Central memory CD8-positive, alpha-beta T cell (primary cell): ENCODE data around the gene MTRF1L.
"Not testable (repeated sequence)": the region's sequence is repeated elsewhere in the genome, so short reads cannot be mapped to it uniquely, and the experiment has no call there.

Experiments used
- ATAC-seq: fragments of 150-1000 bp; cut with Tn5 transposase; replicated peaks from 2 replicates; pipeline ENCODE4 v1.10.0; 2022; ENCODE audit warnings: mild to moderate bottlenecking, moderate FRiP score, moderate number of reproducible peaks; ENCODE audit not compliant: poor library complexity, severe bottlenecking; ENCODE audit errors: extremely low read depth
- DNase-seq, 2 donors: peaks; one replicate each; pipeline ENCODE4 v3.0.0; 2021; ENCODE audit warnings: low spot score in 2 of 2
- H3K27ac Mint-ChIP-seq: one replicate; pipeline ENCODE4 v1.8.0; 2022; ENCODE audit warnings: low read depth, mild to moderate bottlenecking, moderate library complexity, mixed read lengths
- H3K27me3 Mint-ChIP-seq: one replicate; pipeline ENCODE4 v1.8.0; 2022; ENCODE audit warnings: mixed read lengths
- H3K36me3 Mint-ChIP-seq: one replicate; pipeline ENCODE4 v1.8.0; 2022; ENCODE audit warnings: mild to moderate bottlenecking, moderate library complexity, mixed read lengths; ENCODE audit not compliant: insufficient read depth
- H3K4me1 Mint-ChIP-seq: one replicate; pipeline ENCODE4 v1.8.0; 2022; ENCODE audit warnings: mixed read lengths
- H3K4me3 Mint-ChIP-seq: one replicate; pipeline ENCODE4 v1.8.0; 2022; ENCODE audit warnings: mild to moderate bottlenecking, moderate library complexity, mixed read lengths
- H3K9me3 Mint-ChIP-seq: one replicate; pipeline ENCODE4 v1.8.0; 2022; ENCODE audit warnings: mixed read lengths

Gene MTRF1L

DNA sequence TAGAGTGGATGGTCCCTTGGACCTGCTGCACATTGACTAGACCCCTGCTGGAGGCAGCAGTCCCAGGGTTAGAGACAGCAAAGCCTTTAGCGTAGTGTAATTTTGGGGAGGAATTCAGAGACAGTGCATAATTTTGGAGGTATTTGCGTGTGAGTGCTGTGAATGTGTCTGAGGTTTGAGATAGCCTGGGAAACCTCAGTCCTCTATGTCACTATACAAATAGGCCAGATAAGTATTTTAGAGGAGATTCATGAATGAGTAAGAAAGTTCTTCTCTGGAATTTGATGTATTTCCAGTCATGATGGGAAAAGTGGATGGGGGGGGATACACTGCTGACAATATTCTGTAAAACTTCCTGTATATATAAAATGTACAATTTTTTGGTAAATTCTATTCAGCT, 25.8 kb upstream of the MTRF1L start:
- Mint-ChIP-seq H3K36me3 (no peaks in the 10 kb centered on the region), H3K9me3 (no peaks in the 10 kb centered on the region), H3K4me3 (no peak overlapping the region), H3K4me1 (peaks cover 3% of the 10 kb centered on the region), H3K27ac (no peak overlapping the region), H3K27me3 (peaks cover 67% of the 10 kb centered on the region)
- DNase-seq = no peak
- ATAC-seq = no peak

DNA sequence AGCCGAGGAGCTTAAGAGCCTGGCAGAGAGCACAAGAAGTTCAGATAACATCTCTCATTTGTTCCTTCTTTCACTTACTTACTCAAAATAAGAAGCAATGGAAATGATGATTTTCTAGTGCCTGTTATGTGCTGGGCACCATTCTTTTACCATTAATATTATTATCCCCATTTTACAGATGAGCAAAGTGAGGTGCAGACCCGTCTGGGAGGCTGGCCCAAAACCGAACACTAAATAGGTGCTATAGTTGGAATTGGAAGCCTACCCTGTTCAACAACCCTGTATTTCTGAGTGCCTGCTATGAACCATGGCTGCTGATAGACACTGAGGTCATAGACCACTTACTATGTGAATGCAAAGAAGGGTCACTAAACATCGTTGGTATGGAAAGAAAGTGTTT, 25.0 kb upstream of the MTRF1L start:
- no peaks in the 10 kb centered on the region for H3K9me3 Mint-ChIP-seq
- no peak overlapping the region for H3K27ac Mint-ChIP-seq
- no peaks in the 10 kb centered on the region for H3K36me3 Mint-ChIP-seq
- peaks cover 67% of the 10 kb centered on the region for H3K27me3 Mint-ChIP-seq
- no peak for DNase-seq
- peaks cover 3% of the 10 kb centered on the region for H3K4me1 Mint-ChIP-seq
- H3K4me3 Mint-ChIP-seq = no peak overlapping the region
- ATAC-seq = no peak

DNA sequence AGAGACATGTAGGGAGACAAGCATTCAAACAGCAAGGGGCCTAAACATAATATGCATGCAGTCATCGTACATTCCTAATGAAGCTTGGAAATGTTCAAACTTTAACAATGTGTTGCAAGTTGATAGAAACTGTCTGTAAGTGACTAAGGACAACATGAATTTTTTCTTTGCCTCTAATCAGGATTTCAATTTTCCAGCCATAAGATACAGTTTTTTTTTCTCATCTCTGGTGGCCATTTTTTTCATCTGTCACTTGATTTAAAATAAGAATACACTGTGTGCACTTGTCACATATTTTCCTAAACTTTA, 22.2 kb upstream of the MTRF1L start:
- Mint-ChIP-seq H3K9me3 (no peaks in the 10 kb centered on the region), H3K4me3 (no peak overlapping the region), H3K36me3 (no peaks in the 10 kb centered on the region), H3K4me1 (peaks cover 3% of the 10 kb centered on the region), H3K27ac (no peak overlapping the region), H3K27me3 (peaks cover 50% of the 10 kb centered on the region)
- DNase-seq (no peak), ATAC-seq (no peak)

DNA sequence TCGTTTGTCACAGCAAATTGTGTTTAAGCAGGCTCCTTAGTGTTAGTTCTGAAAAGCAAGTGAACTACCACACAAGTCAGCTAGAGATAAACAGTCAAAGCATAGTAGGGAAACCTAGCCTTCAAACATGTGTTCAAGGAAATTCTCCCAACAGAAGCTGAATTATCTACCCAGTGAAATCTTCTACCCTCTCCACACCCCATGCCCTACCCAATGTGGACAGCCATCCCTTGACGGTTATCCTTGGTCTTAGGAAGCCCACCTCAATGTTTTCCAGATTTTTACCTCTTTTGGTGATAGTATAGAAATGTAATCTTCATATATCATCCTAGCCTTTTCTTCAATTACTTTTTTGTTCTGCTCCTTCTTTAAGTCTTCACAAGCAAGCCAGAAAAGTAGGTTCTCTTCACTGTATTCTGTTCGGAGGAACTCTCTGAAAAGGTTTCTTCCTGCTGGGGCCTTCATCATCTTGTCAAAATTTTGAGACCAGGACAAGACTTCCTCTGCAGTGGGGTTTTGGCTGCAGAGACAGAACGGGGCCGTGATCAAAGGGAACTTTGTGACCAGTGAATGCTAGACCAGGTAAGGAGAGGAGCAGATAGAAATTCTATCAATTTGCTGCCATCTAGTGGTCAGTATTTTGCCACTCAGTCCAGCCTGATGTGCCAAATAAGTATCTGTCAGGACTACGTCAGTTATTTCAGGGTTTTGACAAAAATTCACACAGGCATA, 21.6 kb upstream of the MTRF1L start:
- Mint-ChIP-seq H3K9me3 (no peaks in the 10 kb centered on the region), H3K4me3 (no peak overlapping the region), H3K27me3 (peaks cover 48% of the 10 kb centered on the region), H3K27ac (no peak overlapping the region), H3K36me3 (no peaks in the 10 kb centered on the region), H3K4me1 (peaks cover 3% of the 10 kb centered on the region)
- DNase-seq = peak; percentile 14 to 15
- ATAC-seq = peak; percentile 79

DNA sequence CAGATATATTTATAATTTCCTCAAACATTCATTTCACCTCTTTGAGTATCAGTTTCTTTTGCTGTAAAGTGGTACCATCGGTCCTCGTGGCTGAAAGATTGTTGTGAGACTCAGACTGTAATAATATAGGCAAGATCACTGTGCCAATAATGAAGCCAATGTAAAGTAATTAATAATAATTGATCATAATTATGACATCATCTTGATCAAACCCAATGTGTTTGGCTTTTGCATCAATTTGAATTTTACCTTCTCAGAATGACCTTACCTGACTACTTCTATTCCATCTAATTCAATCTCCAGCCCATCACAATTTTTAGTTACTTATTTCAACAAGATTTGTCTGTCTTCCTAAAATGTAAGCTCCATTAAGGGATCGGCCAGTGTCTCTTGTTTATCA, 15.8 kb upstream of the MTRF1L start:
- ATAC-seq = no peak
- no peak overlapping the region for H3K4me3 Mint-ChIP-seq

DNA sequence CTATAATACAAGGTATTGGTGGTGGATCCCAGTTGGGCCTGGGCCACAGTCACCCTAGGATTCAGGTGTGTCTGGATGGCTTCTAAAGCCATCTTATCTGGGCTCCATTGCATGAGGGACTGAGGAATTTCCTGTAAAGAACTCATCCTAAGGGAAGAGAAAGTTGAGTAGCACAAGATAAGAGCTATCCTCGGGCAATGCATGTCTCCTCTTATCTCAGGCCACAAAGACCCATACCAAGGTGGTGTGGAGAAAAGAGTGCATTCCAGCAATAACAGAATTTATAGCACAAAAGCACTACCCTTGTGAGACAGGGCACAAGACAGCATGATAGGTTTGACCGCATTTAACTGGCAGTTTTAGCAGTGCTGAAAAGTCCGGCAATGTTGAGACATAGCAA, 14.3 kb upstream of the MTRF1L start:
- H3K9me3 Mint-ChIP-seq = no peaks in the 10 kb centered on the region
- no peak overlapping the region for H3K27ac Mint-ChIP-seq
- H3K4me3 Mint-ChIP-seq = no peak overlapping the region
- no peaks in the 10 kb centered on the region for H3K4me1 Mint-ChIP-seq
- no peak for ATAC-seq
- peaks cover 66% of the 10 kb centered on the region for H3K27me3 Mint-ChIP-seq
- no peaks in the 10 kb centered on the region for H3K36me3 Mint-ChIP-seq
- DNase-seq = no peak

More for the DNA sequence above, 15.8 kb upstream of the MTRF1L start:
- no peaks in the 10 kb centered on the region for H3K36me3 Mint-ChIP-seq
- no peak overlapping the region for H3K27ac Mint-ChIP-seq
- H3K4me1 Mint-ChIP-seq = no peaks in the 10 kb centered on the region
- H3K27me3 Mint-ChIP-seq = peaks cover 60% of the 10 kb centered on the region
- no peak for DNase-seq
- H3K9me3 Mint-ChIP-seq = no peaks in the 10 kb centered on the region

DNA sequence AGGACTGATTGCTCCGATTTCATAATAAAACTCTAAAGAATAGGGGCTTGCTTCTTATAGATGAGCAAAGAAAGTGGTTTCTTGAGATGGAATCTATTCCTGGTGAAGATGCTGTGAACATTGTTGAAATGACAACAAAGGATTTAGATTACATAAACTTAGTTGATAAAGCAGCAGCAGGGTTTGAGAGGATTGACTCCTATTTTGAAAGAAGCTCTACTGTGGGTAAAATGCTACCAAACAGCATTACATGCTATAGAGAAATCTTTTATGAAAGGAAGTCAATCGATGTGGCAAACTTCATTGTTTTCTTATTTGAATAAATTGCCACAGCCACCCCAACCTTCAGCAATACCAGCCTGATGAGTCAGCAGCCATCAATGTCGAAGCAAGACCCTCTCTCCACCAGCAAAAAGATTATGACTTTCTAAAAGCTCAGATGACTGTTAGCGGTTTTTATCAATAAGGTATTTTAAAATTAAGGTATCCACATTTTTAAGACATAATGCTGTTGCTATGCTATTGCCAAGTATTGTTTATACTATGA, 12.7 kb upstream of the MTRF1L start:
- H3K4me1 Mint-ChIP-seq = no peaks in the 10 kb centered on the region
- DNase-seq (no peak), ATAC-seq (no peak)
- no peaks in the 10 kb centered on the region for H3K9me3 Mint-ChIP-seq
- H3K36me3 Mint-ChIP-seq = no peaks in the 10 kb centered on the region
- no peak overlapping the region for H3K4me3 Mint-ChIP-seq
- peaks cover 58% of the 10 kb centered on the region for H3K27me3 Mint-ChIP-seq
- no peak overlapping the region for H3K27ac Mint-ChIP-seq

DNA sequence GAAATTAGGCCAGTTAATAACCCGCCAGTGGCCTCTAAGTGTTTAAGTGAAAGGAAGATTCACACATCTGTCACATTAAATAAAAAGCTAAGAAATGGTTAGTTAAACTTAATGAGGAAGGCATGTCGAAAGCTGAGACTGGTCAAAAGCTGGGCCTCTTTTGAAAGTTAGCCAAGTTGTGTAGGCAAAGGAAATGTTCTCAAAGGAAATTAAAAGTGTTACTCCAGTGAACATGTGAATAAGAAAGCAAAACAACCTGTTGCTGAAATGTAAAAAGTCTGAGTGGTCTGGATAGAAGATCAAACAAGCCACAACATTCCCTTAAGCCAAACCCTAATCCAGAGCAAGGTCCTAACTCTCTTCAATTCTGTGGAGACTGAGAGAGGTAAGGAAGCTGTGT, 10.9 kb upstream of the MTRF1L start:
- H3K9me3 Mint-ChIP-seq = no peaks in the 10 kb centered on the region
- H3K27me3 Mint-ChIP-seq = peaks cover 56% of the 10 kb centered on the region
- no peak for DNase-seq
- H3K4me1 Mint-ChIP-seq = no peaks in the 10 kb centered on the region
- H3K36me3 Mint-ChIP-seq = no peaks in the 10 kb centered on the region
- no peak overlapping the region for H3K4me3 Mint-ChIP-seq
- no peak overlapping the region for H3K27ac Mint-ChIP-seq
- no peak for ATAC-seq

DNA sequence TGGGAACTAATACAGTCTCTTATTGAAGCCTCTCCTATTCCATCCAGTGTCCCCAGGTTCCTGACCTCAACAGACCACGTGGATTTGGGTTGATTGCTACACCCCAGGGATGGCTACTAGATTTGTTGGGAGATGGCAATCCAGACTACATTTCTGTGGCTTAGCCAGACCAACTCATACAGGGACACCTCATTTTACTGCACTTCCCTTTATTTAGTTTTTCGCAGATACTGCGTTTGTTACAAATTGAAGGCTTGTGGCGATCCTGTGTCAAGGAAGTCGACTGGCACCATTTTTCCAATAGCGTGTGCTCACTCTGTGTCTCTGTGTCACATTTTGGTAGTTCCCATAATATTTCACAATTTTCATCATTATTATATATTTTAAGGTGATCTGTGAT, 10.3 kb upstream of the MTRF1L start:
- Mint-ChIP-seq H3K4me3 (no peak overlapping the region), H3K27ac (no peak overlapping the region), H3K36me3 (no peaks in the 10 kb centered on the region), H3K9me3 (no peaks in the 10 kb centered on the region), H3K27me3 (peaks cover 51% of the 10 kb centered on the region), H3K4me1 (no peaks in the 10 kb centered on the region)
- ATAC-seq (no peak), DNase-seq (no peak)

DNA sequence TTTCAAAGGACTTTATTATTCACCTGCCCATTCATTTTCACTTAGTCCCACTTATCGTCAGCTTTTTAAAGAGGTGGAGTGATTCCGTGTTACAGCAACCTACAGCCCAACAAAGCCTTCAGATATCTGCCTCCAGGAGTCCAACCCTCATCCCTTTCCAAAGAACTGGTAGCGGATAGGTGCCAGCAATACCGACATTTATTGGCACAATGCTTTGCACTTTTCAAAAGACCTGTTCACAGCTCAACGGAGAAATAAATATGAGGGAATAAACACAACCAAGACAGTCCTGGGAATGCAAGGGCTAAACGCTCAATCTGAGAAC, 819 bp upstream of the MTRF1L start:
- Mint-ChIP-seq H3K27me3 (no peaks in the 10 kb centered on the region), H3K36me3 (peaks cover 7% of the 10 kb centered on the region), H3K4me1 (peaks cover 46% of the 10 kb centered on the region), H3K9me3 (no peaks in the 10 kb centered on the region), H3K4me3 (peak overlapping the region; percentile 98), H3K27ac (peak overlapping the region; percentile 96)
- DNase-seq (no peak), ATAC-seq (peak; percentile 10)

DNA sequence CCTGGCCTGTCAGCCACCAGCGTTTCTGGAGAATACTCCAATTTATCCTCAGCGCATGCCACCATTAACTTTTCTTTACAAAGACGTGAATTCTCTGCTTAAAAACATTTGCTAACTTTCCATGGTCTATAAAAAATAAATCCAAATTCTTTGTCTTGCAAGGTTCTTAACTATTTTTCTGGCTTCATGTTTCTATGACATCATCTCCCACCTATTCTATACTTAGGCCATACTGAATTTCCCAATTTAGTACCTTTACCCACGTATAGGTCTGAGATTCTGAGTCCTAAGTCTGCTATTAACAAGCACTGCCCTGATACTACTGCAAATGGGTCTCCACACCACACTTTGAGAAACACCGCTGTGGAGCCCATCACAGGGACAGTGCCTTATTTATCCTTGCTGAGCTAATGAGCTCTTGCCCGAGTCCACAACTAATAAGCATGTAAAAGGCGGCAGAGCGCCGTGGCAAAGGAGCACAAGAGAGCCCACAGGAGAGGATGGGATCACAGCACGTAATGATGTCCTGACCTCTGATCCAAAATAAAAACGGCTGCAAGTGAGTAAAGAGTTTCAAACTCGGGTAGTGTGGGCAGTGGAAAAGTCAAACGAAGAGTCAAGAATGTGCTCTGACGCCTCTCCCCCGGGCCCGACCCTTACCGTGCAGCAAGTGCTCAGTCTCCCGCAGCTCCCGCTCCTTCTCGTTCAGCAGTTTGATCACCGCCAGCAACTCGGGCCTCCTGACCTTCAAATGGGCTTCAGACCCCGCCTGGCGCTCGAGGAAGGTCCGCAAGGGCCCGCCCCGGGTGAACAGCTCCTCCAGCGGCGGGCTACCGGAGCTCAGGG, 519 bp downstream of the MTRF1L start:
- ATAC-seq = peak; percentile 10
- no peaks in the 10 kb centered on the region for H3K27me3 Mint-ChIP-seq
- DNase-seq = no peak
- H3K27ac Mint-ChIP-seq = peak overlapping the region; percentile 96
- H3K4me3 Mint-ChIP-seq = peak overlapping the region; percentile 98
- H3K4me1 Mint-ChIP-seq = peaks cover 49% of the 10 kb centered on the region
- peaks cover 15% of the 10 kb centered on the region for H3K36me3 Mint-ChIP-seq
- H3K9me3 Mint-ChIP-seq = no peaks in the 10 kb centered on the region

DNA sequence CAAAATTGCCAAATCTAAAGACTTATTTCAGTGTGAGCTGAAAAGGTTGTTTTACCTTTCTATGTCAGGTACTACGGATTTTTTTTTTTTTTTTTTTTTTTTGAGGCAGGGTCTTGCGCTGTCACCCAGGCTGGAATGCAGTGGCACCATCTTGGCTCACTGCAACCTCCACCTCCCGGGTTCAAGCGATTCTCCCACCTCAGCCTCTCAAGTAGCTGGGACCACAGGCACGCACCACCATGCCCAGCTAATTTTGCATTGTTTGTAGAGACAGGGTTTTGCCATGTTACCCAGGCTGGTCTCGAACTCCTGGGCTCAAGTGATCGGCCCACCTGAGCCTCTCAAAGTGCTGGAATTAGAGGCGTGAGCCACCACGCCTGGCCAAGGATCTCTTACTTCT, 1.7 kb downstream of the MTRF1L start:
- peak overlapping the region; percentile 98 for H3K4me3 Mint-ChIP-seq
- H3K4me1 Mint-ChIP-seq = peaks cover 61% of the 10 kb centered on the region
- not testable (repeated sequence) for H3K9me3 Mint-ChIP-seq, H3K27me3 Mint-ChIP-seq, ATAC-seq, DNase-seq
- H3K27ac Mint-ChIP-seq = peak overlapping the region; percentile 96
- H3K36me3 Mint-ChIP-seq = peaks cover 25% of the 10 kb centered on the region

DNA sequence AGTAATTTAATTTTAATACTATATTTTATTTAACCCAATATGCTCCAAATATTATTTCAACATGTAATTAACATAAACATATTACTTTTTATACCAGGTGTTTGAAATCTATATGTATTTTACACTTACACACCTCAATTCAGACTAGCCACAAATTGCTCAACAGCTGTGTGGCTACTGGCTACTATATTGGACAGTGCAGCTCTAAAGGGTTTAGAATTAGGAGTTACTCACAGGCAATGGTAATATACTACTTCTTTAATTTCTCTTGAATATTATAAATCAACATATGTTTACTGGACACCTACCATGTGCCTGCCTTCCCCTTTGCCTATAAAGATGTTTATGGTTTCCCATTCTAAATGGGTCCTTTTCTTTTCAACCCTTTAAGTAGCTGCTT, 2.3 kb downstream of the MTRF1L start:
- H3K9me3 Mint-ChIP-seq = no peaks in the 10 kb centered on the region
- ATAC-seq (no peak), DNase-seq (no peak)
- H3K4me3 Mint-ChIP-seq = peak overlapping the region; percentile 98
- peaks cover 27% of the 10 kb centered on the region for H3K36me3 Mint-ChIP-seq
- no peaks in the 10 kb centered on the region for H3K27me3 Mint-ChIP-seq
- peaks cover 61% of the 10 kb centered on the region for H3K4me1 Mint-ChIP-seq
- no peak overlapping the region for H3K27ac Mint-ChIP-seq
